Common myeloid progenitor, CD34-positive (primary cell): ENCODE measurements around the gene SYT7.

ENCODE experiments used
- CTCF ChIA-PET: fragments of 350-600 bp; sonication (Branson Sonifier 250); formaldehyde crosslinking; loops from one replicate; lab custom pipeline; 2021; ENCODE audit warnings: antibody characterized with exemption; lab: Charles Lee
- POLR2A ChIA-PET: fragments of 350-600 bp; sonication (Branson Sonifier 250); formaldehyde crosslinking; loops from one replicate; lab custom pipeline; 2021; ENCODE audit warnings: antibody characterized with exemption; lab: Charles Lee
- DNase-seq, 3 donors: peaks; one replicate each; pipeline versions ENCODE4 v3.0.0 to v3.0.0-alpha.2; 2013
- H3K27ac ChIP-seq, 2 experiments: 1 replicate in 1 of 2; 2 replicates in 1 of 2; pipeline ENCODE4 v1.7.0; 2013; ENCODE audit warnings: inconsistent platforms in 2 of 2, low read length in 2 of 2, mild to moderate bottlenecking in 2 of 2, low read depth in 1 of 2, moderate library complexity in 1 of 2; ENCODE audit not compliant: severe bottlenecking in 2 of 2, insufficient read depth in 1 of 2, poor library complexity in 1 of 2
- H3K27me3 ChIP-seq, 5 experiments: replicated peaks in 2 of 5; 1 replicate in 3 of 5; 2 replicates in 2 of 5; pipeline versions ENCODE4 v1.6.1 to v1.7.0; 2013; ENCODE audit warnings: low read length in 4 of 5, mild to moderate bottlenecking in 2 of 5, moderate library complexity in 2 of 5, inconsistent platforms in 1 of 5; ENCODE audit not compliant: insufficient read depth in 5 of 5, control insufficient read depth in 4 of 5
- H3K36me3 ChIP-seq, 4 experiments: 1 replicate in 2 of 4; 2 replicates in 2 of 4; pipeline versions ENCODE4 v1.6.1 to v1.7.0; 2013; ENCODE audit warnings: low read length in 3 of 4, control low read depth in 1 of 4, mild to moderate bottlenecking in 1 of 4; ENCODE audit not compliant: control insufficient read depth in 4 of 4, insufficient read depth in 4 of 4
- H3K4me1 ChIP-seq, 4 experiments: 1 replicate in 3 of 4; 2 replicates in 1 of 4; pipeline versions ENCODE4 v1.6.1 to v1.7.1; 2013; ENCODE audit warnings: low read length in 3 of 4, mild to moderate bottlenecking in 3 of 4, control low read depth in 1 of 4, inconsistent platforms in 1 of 4, moderate library complexity in 1 of 4; ENCODE audit not compliant: control insufficient read depth in 4 of 4, insufficient read depth in 4 of 4; ENCODE audit errors: control extremely low read depth in 1 of 4
- H3K4me3 ChIP-seq, 7 experiments: 1 replicate in 4 of 7; 2 replicates in 3 of 7; pipeline versions ENCODE4 v1.5.1 to v1.7.0; 2013; ENCODE audit warnings: mild to moderate bottlenecking in 7 of 7, low read length in 6 of 7, moderate library complexity in 6 of 7, inconsistent platforms in 2 of 7, low read depth in 2 of 7, control low read depth in 1 of 7; ENCODE audit not compliant: insufficient read depth in 4 of 7, control insufficient read depth in 1 of 7; ENCODE audit errors: extremely low read depth in 1 of 7
- H3K9me3 ChIP-seq, 5 experiments: 1 replicate in 4 of 5; 2 replicates in 1 of 5; pipeline versions ENCODE4 v1.6.1 to v1.7.1; 2013; ENCODE audit warnings: low read length in 4 of 5, mild to moderate bottlenecking in 2 of 5, inconsistent platforms in 1 of 5, low read depth in 1 of 5, moderate library complexity in 1 of 5; ENCODE audit not compliant: control insufficient read depth in 4 of 5, insufficient read depth in 2 of 5; ENCODE audit errors: control extremely low read depth in 1 of 5
- WGBS: methylation state at CpG from one replicate; pipeline ENCODE4 v1.1.5; 2013; ENCODE audit not compliant: insufficient coverage; 5-methylcytosine and 5-hydroxymethylcytosine counted together

The SYT7 gene

DNA sequence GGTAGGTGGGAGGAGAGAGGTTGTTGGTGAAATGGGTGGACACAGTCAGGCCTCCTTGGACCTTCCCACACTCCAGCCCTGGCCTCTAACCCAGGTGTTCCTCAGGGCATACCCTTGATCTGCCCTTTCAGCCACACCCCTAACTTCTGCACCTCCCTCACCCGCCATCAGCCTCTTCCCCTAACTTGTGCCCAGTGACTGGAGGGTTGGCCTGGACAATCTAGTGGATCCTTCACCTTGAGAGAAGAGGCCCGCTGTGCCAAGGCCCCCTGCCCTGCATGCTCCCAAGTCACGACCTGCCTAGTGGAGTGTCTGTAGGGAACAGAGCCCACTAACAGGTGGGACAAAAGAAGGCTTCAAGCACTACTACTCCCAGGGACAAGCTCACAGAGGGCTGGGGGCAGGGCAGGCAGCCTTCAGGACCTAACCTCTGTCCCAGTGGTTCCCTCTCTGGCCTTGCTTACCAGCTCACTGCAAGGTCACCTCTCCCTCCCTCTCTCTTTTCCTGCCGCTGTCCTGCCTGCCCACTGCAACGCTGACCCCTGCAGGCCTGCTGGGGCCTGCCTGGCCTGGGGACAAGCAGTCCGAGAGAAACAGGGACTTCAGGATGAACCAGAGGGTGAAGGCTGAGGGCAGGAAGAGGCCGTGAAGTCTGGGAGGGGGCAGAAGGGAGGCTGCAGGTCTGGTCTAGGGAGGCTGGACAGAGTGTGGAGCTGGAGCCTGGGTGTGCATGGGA lies 3.3 kb downstream of the SYT7 start:
- ChIA-PET CTCF (interaction anchor here (0.9 to 3.0 kb wide), 4 partner anchors 11 to 66 kb away, joined by 3 to 11 read pairs (median 4); no protein-coding TSS in a partner anchor), POLR2A (no interaction called here)
- DNase-seq: no peak
- Histone ChIP-seq H3K9me3 (no peaks in the 10 kb centered on the region), H3K4me1 (peaks cover 0 to 15% (median 5%) of the 10 kb centered on the region in 4 experiments), H3K27ac (no peak overlapping the region), H3K4me3 (no peak overlapping the region), H3K36me3 (no peaks in the 10 kb centered on the region), H3K27me3 (peaks cover 0 to 48% (median 25%) of the 10 kb centered on the region in 5 experiments)
- WGBS: 88% methylated on average over 6 of the region's 7 CpGs

DNA sequence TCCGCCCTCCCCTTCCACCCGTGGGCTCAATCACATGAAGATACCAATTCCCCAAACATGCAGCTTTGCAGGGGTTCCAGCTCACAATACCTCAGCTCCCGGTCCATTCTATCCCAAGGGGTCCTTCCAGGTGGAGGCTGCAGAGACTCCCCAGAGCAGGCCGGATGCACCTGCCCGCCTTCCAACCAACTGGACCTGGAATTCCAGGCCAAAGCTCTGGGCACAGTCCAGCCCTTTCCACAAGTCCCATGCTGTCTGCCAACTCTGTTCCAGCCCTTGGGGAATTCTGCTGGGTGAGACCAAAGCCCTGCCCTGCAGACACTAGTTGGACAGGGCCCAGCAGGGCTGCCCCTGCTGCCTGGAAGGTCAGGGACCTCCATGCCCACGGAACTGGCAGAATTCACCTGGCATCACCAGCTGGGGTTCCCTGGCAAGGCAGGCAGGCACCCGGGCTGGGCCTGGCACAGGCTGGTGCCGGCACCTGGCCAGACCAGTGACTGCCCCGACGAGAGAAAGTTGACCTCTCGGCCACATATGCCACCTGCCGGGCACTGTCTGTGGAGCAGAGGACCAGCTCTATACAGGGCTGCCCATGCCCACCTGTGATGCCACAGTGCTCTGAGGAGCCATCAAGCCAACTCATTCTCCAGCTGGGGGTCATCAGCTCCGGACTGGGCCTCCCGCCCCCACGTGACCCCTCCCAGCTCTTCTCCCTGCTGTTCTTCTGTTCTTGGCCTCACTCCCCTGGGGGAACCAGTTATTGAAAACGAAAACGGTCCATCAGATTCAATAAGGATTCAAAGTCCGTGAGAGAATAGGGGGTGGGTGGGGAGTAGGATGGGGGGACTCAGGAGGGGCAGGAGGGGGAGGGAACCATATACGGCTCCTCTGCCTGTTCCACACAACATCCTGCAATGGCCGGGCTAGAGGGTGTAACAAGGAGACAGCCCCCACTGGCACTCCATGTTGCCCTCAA lies 4.7 kb downstream of the SYT7 start:
- no peaks in the 10 kb centered on the region for H3K36me3 ChIP-seq
- ChIA-PET CTCF (interaction anchor here (0.6 to 3.0 kb wide), 7 partner anchors 9 to 430 kb away, joined by 3 to 11 read pairs (median 3); no protein-coding TSS in a partner anchor), POLR2A (no interaction called here)
- no peak overlapping the region for H3K4me3 ChIP-seq
- H3K27ac ChIP-seq: no peak overlapping the region
- peaks cover 0 to 9% (median 3%) of the 10 kb centered on the region in 4 experiments for H3K4me1 ChIP-seq
- peaks cover 0 to 46% (median 24%) of the 10 kb centered on the region in 5 experiments for H3K27me3 ChIP-seq
- DNase-seq: no peak
- H3K9me3 ChIP-seq: no peaks in the 10 kb centered on the region
- 95% methylated on average over 10 of the region's 20 CpGs for WGBS

DNA sequence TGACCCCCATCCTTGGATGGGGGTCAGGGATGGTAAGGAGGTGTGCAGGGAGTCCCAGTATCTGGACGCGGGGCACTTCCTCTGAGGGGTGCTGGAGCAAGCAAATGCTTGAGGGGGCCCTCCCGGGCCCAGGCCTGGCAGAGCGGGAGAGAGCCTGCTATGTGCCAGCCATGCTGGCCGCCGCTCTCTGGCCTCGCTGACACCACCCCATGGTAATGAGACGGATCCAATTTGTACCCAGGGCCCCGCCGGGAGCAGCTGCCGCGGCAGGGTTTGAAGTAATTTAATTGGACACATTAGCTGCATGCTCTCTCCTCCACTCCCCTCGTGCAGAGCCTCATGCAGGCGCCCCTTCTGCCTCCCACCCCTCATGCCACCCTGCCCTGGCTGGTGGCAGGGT lies 6.3 kb downstream of the SYT7 start:
- H3K4me3 ChIP-seq: no peak overlapping the region
- DNase-seq: no peak
- H3K9me3 ChIP-seq: no peaks in the 10 kb centered on the region
- CTCF ChIA-PET: interaction anchor here (1.2 kb wide), 1 partner anchor 54 kb away, joined by 3 read pairs; no protein-coding TSS in a partner anchor
- peaks cover 0 to 2% (median 0%) of the 10 kb centered on the region in 4 experiments for H3K4me1 ChIP-seq
- WGBS: 91% methylated on average over 14 of the region's 14 CpGs
- H3K27ac ChIP-seq: no peak overlapping the region
- POLR2A ChIA-PET: no interaction called here
- peaks cover 0 to 50% (median 20%) of the 10 kb centered on the region in 5 experiments for H3K27me3 ChIP-seq
- H3K36me3 ChIP-seq: no peaks in the 10 kb centered on the region

DNA sequence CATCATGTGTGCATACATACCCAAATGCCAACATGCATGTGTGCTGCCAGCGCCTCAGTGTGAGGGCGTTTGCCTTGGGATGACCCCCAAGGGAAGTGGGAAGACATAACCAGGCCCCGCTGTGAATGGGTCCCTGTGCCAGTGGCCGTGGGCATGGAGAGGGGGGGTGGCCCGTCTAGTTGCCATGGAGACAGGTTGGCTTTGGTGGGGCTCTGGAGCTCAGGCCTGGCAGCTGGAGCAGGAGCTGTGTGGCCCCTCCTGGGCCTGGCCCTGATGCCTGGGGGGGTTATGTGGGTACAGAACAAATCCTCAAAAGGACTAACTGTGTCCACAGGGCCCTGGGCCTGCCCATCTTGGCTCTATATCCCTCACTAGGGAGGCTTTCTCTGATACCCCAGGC lies 8.0 kb downstream of the SYT7 start:
- Histone ChIP-seq H3K9me3 (no peaks in the 10 kb centered on the region), H3K36me3 (no peaks in the 10 kb centered on the region), H3K27me3 (peaks cover 0 to 50% (median 21%) of the 10 kb centered on the region in 5 experiments), H3K4me1 (no peaks in the 10 kb centered on the region), H3K4me3 (no peak overlapping the region), H3K27ac (no peak overlapping the region)
- no peak for DNase-seq
- ChIA-PET POLR2A (no interaction called here), CTCF (interaction anchor here (0.5 to 0.7 kb wide), 2 partner anchors 12 to 116 kb away, joined by 3 read pairs; no protein-coding TSS in a partner anchor)
- WGBS: 84% methylated on average over 5 of the region's 5 CpGs

DNA sequence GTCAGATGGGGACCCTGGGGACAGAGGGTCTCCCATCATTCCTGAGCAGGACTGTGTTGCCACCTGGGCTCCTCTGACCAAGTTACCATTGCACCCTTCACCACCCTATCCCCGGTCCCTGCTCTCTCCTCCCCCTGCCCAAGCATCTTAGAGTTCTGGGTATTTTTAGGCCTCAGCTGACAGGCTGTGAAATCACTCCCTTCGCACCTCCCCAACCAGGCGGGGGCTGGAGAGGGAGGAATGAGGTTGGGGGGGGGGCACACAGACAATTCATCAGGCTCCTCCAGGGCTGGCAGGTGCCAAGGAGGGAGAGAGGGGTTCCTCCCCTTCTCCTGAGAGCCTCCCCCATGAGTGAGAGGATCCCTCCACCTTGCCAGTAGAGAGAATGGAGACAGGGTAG lies 9.0 kb downstream of the SYT7 start:
- Histone ChIP-seq H3K4me3 (no peak overlapping the region), H3K36me3 (no peaks in the 10 kb centered on the region), H3K4me1 (no peaks in the 10 kb centered on the region), H3K27ac (no peak overlapping the region), H3K27me3 (peaks cover 0 to 48% (median 21%) of the 10 kb centered on the region in 5 experiments), H3K9me3 (no peaks in the 10 kb centered on the region)
- WGBS: no CpG with 5 or more reads among the region's 3 CpGs
- ChIA-PET POLR2A (no interaction called here), CTCF (no interaction called here)
- no peak for DNase-seq

DNA sequence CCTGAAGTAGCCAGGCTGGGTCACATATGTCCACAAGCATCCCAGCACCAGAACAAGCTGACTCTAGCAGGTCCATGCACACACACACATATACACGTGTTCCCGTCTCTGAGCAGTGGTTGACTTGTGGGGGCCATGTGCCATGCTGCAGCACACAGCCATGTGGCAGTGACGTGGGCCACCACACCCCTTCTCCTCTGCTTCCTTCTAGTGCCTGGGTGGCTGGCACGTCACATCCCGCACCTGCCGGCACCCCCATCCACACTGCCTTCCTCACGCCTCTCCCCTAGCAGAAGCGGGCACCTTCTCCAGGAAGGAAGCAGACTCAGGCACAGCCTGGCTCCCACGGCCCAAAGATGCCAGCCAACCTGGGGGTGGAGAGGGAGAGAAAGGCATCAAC lies 9.5 kb downstream of the SYT7 start:
- ChIA-PET POLR2A (no interaction called here), CTCF (no interaction called here)
- no peaks in the 10 kb centered on the region for H3K36me3 ChIP-seq
- H3K9me3 ChIP-seq: no peaks in the 10 kb centered on the region
- H3K4me3 ChIP-seq: no peak overlapping the region
- no peak overlapping the region for H3K27ac ChIP-seq
- H3K27me3 ChIP-seq: peaks cover 0 to 49% (median 21%) of the 10 kb centered on the region in 5 experiments
- no peak for DNase-seq
- H3K4me1 ChIP-seq: no peaks in the 10 kb centered on the region
- WGBS: 72% methylated on average over 4 of the region's 9 CpGs
